MCF 10A (cell line): ENCODE results near the gene NOP56. TPM values are rescaled to one million over a fixed set of nuclear protein-coding genes. Genes with fewer than 3 reads are reported as not detected.
A peak's percentile ranks its signal among the peaks of the same experiment; 100 is the strongest.

Experiments used
- BruUV-seq: library from RNA; stranded (reverse); fragments of 400-500 nt; replicated peaks from 2 replicates; lab custom pipeline; 2021; lab: Mats Ljungman, UMichigan
- CTCF ChIA-PET: fragments of 300-600 bp; sonication (Branson Sonifier 250); formaldehyde crosslinking; extraction: SDS; loops from one replicate; lab custom pipeline; 2021; ENCODE audit warnings: antibody characterized with exemption, inconsistent platforms; lab: Yijun Ruan, JAX
- POLR2A ChIA-PET: fragments of 300-600, 350-650 bp; sonication (Branson Sonifier 250); formaldehyde crosslinking; extraction: SDS; loops from one replicate; lab custom pipeline; 2020; ENCODE audit warnings: antibody characterized with exemption, inconsistent platforms; lab: Yijun Ruan, JAX
- DNase-seq: peaks from one replicate; pipeline ENCODE4 v3.0.0-alpha.2; 2018; ENCODE audit not compliant: unreplicated experiment
- H3K27ac Mint-ChIP-seq: one replicate; pipeline ENCODE4 v1.8.0; 2022; ENCODE audit warnings: mild to moderate bottlenecking, low read depth, mixed read lengths; ENCODE audit not compliant: unreplicated experiment
- H3K27me3 Mint-ChIP-seq: one replicate; pipeline ENCODE4 v1.8.0; 2022; ENCODE audit warnings: mixed read lengths; ENCODE audit not compliant: insufficient read depth, unreplicated experiment
- H3K36me3 Mint-ChIP-seq: one replicate; pipeline ENCODE4 v1.8.0; 2022; ENCODE audit warnings: mild to moderate bottlenecking, moderate library complexity, mixed read lengths; ENCODE audit not compliant: insufficient read depth, unreplicated experiment
- H3K4me1 Mint-ChIP-seq: one replicate; pipeline ENCODE4 v1.8.0; 2022; ENCODE audit warnings: mixed read lengths; ENCODE audit not compliant: insufficient read depth, unreplicated experiment
- H3K4me3 Mint-ChIP-seq: one replicate; pipeline ENCODE4 v1.8.0; 2022; ENCODE audit warnings: mild to moderate bottlenecking, moderate library complexity, mixed read lengths; ENCODE audit not compliant: unreplicated experiment
- H3K9me3 Mint-ChIP-seq: one replicate; pipeline ENCODE4 v1.8.0; 2022; ENCODE audit warnings: mixed read lengths; ENCODE audit not compliant: unreplicated experiment
- CTCF ChIP-seq: fragments of 200-600 bp; IDR thresholded peaks from one replicate; pipeline ENCODE4 v1.8.0; 2022; ENCODE audit warnings: antibody characterized with exemption, mild to moderate bottlenecking; ENCODE audit not compliant: unreplicated experiment
- intact Hi-C: fragments of 100-400 bp; cut with micrococcal nuclease; formaldehyde crosslinking; loops from 2 replicates; pipeline ENCODE4 v1.14.1; 2022
- microRNA-seq: library from miRNA; unstranded; fragments of <30 nt; microRNA quantifications from one replicate; pipeline ENCODE4 v1.2.0, GENCODE V29; 2022
- total RNA-seq: library from RNA; stranded (reverse); gene quantifications from 2 replicates; pipeline ENCODE4 v1.2.3, GENCODE V29; 2022

The NOP56 gene
- total RNA-seq, 1 experiment from 2014 or later: 340 TPM

GRCh38 chr20:2705931-2706645 lies 53.7 kb downstream of the NOP56 start:
- no peak for DNase-seq
- peaks cover 62% of the 10 kb centered on the region for H3K27me3 Mint-ChIP-seq
- ChIA-PET CTCF (interaction anchor here (0.9 kb wide), 1 partner anchor 22 kb away, joined by 3 read pairs; no protein-coding TSS in a partner anchor), POLR2A (no interaction called here)
- BruUV-seq: no TSS peak
- no peak overlapping the region for H3K4me3 Mint-ChIP-seq
- no peaks in the 10 kb centered on the region for H3K4me1 Mint-ChIP-seq
- no peaks in the 10 kb centered on the region for H3K9me3 Mint-ChIP-seq
- H3K27ac Mint-ChIP-seq: no peak overlapping the region
- TF ChIP-seq CTCF: no peak
- intact Hi-C loops: no loop called here
- H3K36me3 Mint-ChIP-seq: no peaks in the 10 kb centered on the region

GRCh38 chr20:2706688-2707352 lies 54.4 kb downstream of the NOP56 start:
- CTCF ChIA-PET: interaction anchor here (0.5 to 0.9 kb wide), 4 partner anchors 22 to 605 kb away, joined by 3 read pairs; partner anchors contain the start of gene STK35
- H3K27me3 Mint-ChIP-seq: peaks cover 59% of the 10 kb centered on the region
- H3K9me3 Mint-ChIP-seq: no peaks in the 10 kb centered on the region
- no peak overlapping the region for H3K27ac Mint-ChIP-seq
- H3K4me3 Mint-ChIP-seq: no peak overlapping the region
- intact Hi-C loops: no loop called here
- POLR2A ChIA-PET: interaction anchor here (1.2 kb wide), 1 partner anchor 12 kb away, joined by 3 read pairs; no protein-coding TSS in a partner anchor
- TF ChIP-seq CTCF: no peak
- DNase-seq: no peak
- H3K36me3 Mint-ChIP-seq: no peaks in the 10 kb centered on the region
- BruUV-seq: no TSS peak
- H3K4me1 Mint-ChIP-seq: no peaks in the 10 kb centered on the region

DNA sequence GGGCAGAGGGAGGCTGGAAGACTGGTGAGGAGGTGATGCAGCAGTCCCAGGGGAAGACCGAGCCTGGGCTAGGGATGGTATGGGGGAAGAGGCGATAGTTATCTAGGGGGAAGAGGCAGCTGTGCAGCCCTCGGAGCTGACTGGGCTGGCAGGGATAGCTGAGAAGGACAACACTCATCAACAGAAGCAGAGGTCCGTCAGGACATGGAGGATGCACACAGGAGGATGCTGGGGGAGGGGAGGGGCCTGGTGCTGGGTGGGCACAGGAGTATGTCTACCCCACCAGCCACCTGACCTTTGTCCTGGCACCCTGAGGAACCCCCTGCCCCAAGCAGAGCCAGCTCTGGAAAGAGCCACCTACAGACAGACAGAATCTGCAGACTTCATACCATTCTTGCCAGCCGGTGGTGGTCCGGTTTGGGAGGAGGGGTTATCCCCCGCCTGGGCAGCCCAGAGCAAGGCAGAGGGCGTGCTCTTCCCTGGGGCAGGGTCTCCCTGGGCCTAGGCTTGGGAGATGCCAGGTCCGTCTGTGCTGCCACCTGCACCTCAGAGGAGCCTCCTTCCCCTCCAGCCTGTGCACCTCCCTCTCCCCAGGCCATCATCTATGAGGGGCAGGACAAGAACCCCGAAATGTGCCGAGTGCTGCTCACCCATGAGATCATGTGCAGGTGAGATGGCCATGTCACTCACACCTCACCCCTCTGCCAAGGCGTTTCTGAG lies 55.1 kb downstream of the NOP56 start:
- no peak for DNase-seq
- BruUV-seq: no TSS peak
- CTCF ChIA-PET: interaction anchor here (0.5 to 0.9 kb wide), 4 partner anchors 21 to 606 kb away, joined by 3 read pairs; partner anchors contain the start of gene STK35
- Mint-ChIP-seq H3K36me3 (no peaks in the 10 kb centered on the region), H3K4me1 (no peaks in the 10 kb centered on the region), H3K27ac (no peak overlapping the region), H3K27me3 (peaks cover 59% of the 10 kb centered on the region), H3K9me3 (no peaks in the 10 kb centered on the region), H3K4me3 (no peak overlapping the region)
- no peak for TF ChIP-seq CTCF
- intact Hi-C loops: no loop called here
- POLR2A ChIA-PET: interaction anchor here (0.7 to 1.2 kb wide), 3 partner anchors 13 to 318 kb away, joined by 3 read pairs; no protein-coding TSS in a partner anchor

Small RNA genes lying within 50 kb of the gene (microRNA-seq; reads per million reads assigned to microRNA genes)
- gene MIR1292: 24.5 reads per million, percentile 60 among the genes with 10 or more reads in this experiment

Other genes starting within 250 kb of the NOP56 start
- gene SNRPB, start 181.8 kb upstream of the NOP56 start, total RNA-seq: 236 and 240 TPM in 2 replicates
- 16.6 and 17.5 TPM in 2 replicates for gene ZNF343, start 143.7 kb upstream of the NOP56 start, total RNA-seq
- not detected in 2 replicates for gene TMC2, start 116.1 kb upstream of the NOP56 start, total RNA-seq
- 80.5 and 102 TPM in 2 replicates for gene IDH3B, start 11.6 kb downstream of the NOP56 start, total RNA-seq
- not detected in 2 replicates for gene EBF4, start 40.1 kb downstream of the NOP56 start, total RNA-seq
- not detected in 2 replicates for gene CPXM1, start 148.0 kb downstream of the NOP56 start, total RNA-seq
- gene C20orf141, start 162.4 kb downstream of the NOP56 start, total RNA-seq: not detected in 2 replicates
- not detected in 2 replicates for gene TMEM239, start 163.7 kb downstream of the NOP56 start, total RNA-seq
- 42.1 and 46.4 TPM in 2 replicates for gene PCED1A, start 188.0 kb downstream of the NOP56 start, total RNA-seq
- 32.1 and 32.6 TPM in 2 replicates for gene VPS16, start 188.1 kb downstream of the NOP56 start, total RNA-seq
- 29.3 TPM in 2 replicates for gene PTPRA, start 220.8 kb downstream of the NOP56 start, total RNA-seq